ENCODE data around the gene IBSP.

DNA sequence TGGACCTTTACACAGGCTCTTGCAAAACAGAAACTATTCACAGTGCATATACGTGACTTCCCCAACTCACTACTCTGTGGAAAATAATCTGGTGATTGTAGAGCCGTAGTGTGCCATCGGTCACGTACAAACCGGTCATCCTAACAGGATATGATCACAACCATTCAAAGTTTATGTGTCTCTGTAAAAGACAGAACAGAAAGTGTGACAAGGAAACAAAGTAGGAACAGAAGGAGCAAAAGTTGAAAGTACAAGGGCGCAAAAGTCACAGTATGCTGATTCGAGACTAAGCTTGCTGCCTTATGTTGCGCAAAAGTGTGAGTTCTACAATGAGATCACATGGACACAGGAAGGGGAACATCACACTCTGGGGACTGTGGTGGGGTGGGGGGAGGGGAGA, 52.0 kb downstream of the IBSP start:
- no peak for TF ChIP-seq POLR2A (IDR thresholded peaks at IDR 0.05)
- TF ChIP-seq, protein P1, sequence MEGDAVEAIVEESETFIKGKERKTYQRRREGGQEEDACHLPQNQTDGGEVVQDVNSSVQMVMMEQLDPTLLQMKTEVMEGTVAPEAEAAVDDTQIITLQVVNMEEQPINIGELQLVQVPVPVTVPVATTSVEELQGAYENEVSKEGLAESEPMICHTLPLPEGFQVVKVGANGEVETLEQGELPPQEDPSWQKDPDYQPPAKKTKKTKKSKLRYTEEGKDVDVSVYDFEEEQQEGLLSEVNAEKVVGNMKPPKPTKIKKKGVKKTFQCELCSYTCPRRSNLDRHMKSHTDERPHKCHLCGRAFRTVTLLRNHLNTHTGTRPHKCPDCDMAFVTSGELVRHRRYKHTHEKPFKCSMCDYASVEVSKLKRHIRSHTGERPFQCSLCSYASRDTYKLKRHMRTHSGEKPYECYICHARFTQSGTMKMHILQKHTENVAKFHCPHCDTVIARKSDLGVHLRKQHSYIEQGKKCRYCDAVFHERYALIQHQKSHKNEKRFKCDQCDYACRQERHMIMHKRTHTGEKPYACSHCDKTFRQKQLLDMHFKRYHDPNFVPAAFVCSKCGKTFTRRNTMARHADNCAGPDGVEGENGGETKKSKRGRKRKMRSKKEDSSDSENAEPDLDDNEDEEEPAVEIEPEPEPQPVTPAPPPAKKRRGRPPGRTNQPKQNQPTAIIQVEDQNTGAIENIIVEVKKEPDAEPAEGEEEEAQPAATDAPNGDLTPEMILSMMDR (IDR thresholded peaks at IDR 0.05): no peak

Measured in heart left ventricle (tissue), 13 donors.